Muscle of leg (tissue), 11 donors: ENCODE measurements around the gene INA. TPM values are rescaled to one million over a fixed set of nuclear protein-coding genes. Genes with fewer than 3 reads are reported as not detected.

Experiments used
- DNase-seq: peaks from one replicate; pipeline ENCODE4 v3.0.0; 2013
- H3K27ac ChIP-seq: one replicate; pipeline ENCODE4 v1.5.1; 2013; ENCODE audit warnings: mild to moderate bottlenecking, low read length, control low read depth
- H3K27me3 ChIP-seq: one replicate; pipeline ENCODE4 v1.6.1; 2013; ENCODE audit warnings: low read length; ENCODE audit not compliant: control insufficient read depth, insufficient read depth
- H3K36me3 ChIP-seq: one replicate; pipeline ENCODE4 v1.6.1; 2013; ENCODE audit warnings: low read length; ENCODE audit not compliant: control insufficient read depth, insufficient read depth
- H3K4me1 ChIP-seq: one replicate; pipeline ENCODE4 v1.6.1; 2013; ENCODE audit warnings: low read length; ENCODE audit not compliant: control insufficient read depth, insufficient read depth
- H3K4me3 ChIP-seq: one replicate; pipeline ENCODE4 v1.5.1; 2013; ENCODE audit warnings: low read length, control low read depth
- H3K9me3 ChIP-seq: replicated peaks from 2 replicates; pipeline ENCODE4 v1.6.1; 2013; ENCODE audit warnings: low read depth, low read length; ENCODE audit not compliant: control insufficient read depth
- WGBS: methylation state at CpG from one replicate; pipeline ENCODE4 v1.1.5; 2013; ENCODE audit warnings: missing lambda C conversion rate; ENCODE audit not compliant: insufficient coverage; 5-methylcytosine and 5-hydroxymethylcytosine counted together
- polyA plus RNA-seq, 8 donors: library from polyadenylated mRNA; unstranded; fragments of 120-200 nt; gene quantifications; one replicate each; pipeline versions ENCODE4 v1.2.1 to v1.2.3, GENCODE V29; 2013; ENCODE audit warnings: inconsistent platforms in 1 of 8, low replicate concordance in 1 of 8; ENCODE audit not compliant: insufficient read length in 8 of 8, insufficient read depth in 1 of 8
- total RNA-seq: library from RNA; stranded (reverse); fragments of 120-200 nt; gene quantifications from one replicate; pipeline ENCODE4 v1.2.4, GENCODE V29; 2013

Gene INA
- total and polyA plus RNA-seq, 9 donors = 0.06 to 0.73 (median 0.21) TPM

- no CpG with 5 or more reads among the region's 11 CpGs for WGBS
- DNase-seq = no peak
- H3K4me3 ChIP-seq = no peak overlapping the region
- peaks cover 12% of the 10 kb centered on the region for H3K27me3 ChIP-seq
- H3K4me1 ChIP-seq = peaks cover 5% of the 10 kb centered on the region
- H3K36me3 ChIP-seq = no peaks in the 10 kb centered on the region
- no peaks in the 10 kb centered on the region for H3K9me3 ChIP-seq
- no peak overlapping the region for H3K27ac ChIP-seq
Measured at GRCh38 chr10:103284170-103284569, 7.2 kb downstream of the INA start.

DNA sequence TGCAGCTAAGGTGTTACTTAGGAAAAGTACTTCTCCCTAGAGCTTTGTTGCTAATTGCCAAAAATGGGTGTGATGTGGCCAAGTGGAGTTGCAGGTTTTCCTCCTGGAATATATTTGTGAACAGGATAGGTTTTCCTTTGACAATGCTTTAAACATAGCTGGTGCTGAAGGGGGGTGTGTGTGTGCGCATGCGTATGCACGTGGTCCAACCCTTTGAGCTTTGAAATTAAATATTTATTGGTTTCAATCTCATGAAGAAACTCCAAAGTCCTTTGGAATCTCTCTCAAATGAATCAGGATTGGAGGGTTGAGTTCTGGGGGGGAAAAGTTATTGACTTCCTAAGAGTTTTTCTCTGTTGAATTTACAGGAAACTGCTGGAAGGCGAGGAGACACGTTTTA is 11.1 kb downstream of the INA start:
- DNase-seq = no peak
- H3K4me3 ChIP-seq = no peak overlapping the region
- H3K27me3 ChIP-seq = peaks cover 8% of the 10 kb centered on the region
- H3K4me1 ChIP-seq = no peaks in the 10 kb centered on the region
- no peak overlapping the region for H3K27ac ChIP-seq
- no peaks in the 10 kb centered on the region for H3K9me3 ChIP-seq
- WGBS = no CpG with 5 or more reads among the region's 5 CpGs
- H3K36me3 ChIP-seq = no peaks in the 10 kb centered on the region

DNA sequence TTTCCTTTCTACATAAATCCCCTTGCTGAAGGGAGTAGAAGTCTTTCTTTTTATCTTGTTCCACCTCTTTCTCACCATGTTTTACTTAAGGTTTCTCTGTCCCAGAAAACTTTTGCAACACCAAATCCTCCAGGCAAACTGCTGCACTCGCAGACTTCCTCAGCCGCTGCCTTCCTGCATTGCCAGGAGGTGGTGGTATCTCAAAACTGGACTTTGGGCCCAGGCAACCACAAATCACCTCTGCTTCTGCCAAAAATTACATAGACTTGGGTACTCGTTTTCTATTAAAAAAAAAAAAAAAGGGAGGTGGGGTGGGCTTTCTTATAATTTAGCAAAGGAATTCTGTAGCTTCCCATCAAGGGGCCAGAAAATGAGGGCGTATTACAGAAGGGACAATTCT is 14.7 kb downstream of the INA start:
- WGBS = 75% methylated on average over 1 of the region's 4 CpGs
- no peaks in the 10 kb centered on the region for H3K36me3 ChIP-seq
- H3K4me1 ChIP-seq = no peaks in the 10 kb centered on the region
- no peaks in the 10 kb centered on the region for H3K9me3 ChIP-seq
- no peak overlapping the region for H3K4me3 ChIP-seq
- no peak overlapping the region for H3K27ac ChIP-seq
- H3K27me3 ChIP-seq = peaks cover 8% of the 10 kb centered on the region
- no peak for DNase-seq

DNA sequence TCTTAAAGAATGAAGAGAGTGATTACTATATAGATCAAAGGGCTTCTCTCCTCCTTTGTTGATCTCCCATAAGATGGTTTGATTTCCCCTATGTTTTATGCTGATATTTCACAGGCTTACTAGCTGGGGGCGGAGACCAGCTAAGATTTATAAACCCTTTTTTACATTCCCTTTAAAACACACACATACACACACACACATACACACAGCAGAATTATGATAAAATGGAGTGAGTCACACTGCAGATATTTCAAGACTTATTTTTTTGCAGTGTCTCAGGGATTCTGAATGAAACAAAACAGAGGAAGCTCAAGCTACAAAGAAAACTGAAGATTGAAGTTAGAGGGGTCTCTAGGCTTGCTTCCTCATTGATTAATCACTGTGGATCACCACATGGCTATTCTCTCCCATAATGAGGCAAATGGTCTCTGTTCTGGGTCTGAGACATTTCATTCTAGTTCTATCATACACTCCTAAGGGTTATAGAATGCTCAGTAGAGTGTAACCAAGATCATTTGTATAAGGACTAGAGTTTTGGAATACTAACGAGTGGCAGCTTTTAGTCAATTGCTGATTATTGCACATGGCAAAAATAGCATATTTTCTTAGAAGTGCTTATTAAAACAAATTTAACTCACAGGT is 18.6 kb downstream of the INA start:
- no peaks in the 10 kb centered on the region for H3K36me3 ChIP-seq
- no peaks in the 10 kb centered on the region for H3K9me3 ChIP-seq
- WGBS = no CpG with 5 or more reads among the region's 2 CpGs
- no peak overlapping the region for H3K4me3 ChIP-seq
- H3K27me3 ChIP-seq = no peaks in the 10 kb centered on the region
- no peak for DNase-seq
- H3K4me1 ChIP-seq = no peaks in the 10 kb centered on the region
- no peak overlapping the region for H3K27ac ChIP-seq

GRCh38 chr10:103307594-103307993 is 30.7 kb downstream of the INA start:
- 87% methylated on average over 4 of the region's 5 CpGs for WGBS
- H3K36me3 ChIP-seq = peaks cover 49% of the 10 kb centered on the region
- no peak overlapping the region for H3K27ac ChIP-seq
- H3K9me3 ChIP-seq = no peaks in the 10 kb centered on the region
- no peak overlapping the region for H3K4me3 ChIP-seq
- H3K27me3 ChIP-seq = no peaks in the 10 kb centered on the region
- no peak for DNase-seq
- no peaks in the 10 kb centered on the region for H3K4me1 ChIP-seq

GRCh38 chr10:103310197-103310596 is 33.3 kb downstream of the INA start:
- Histone ChIP-seq H3K36me3 (peaks cover 49% of the 10 kb centered on the region), H3K27me3 (no peaks in the 10 kb centered on the region), H3K4me3 (no peak overlapping the region), H3K27ac (no peak overlapping the region), H3K4me1 (no peaks in the 10 kb centered on the region), H3K9me3 (no peaks in the 10 kb centered on the region)
- WGBS = no CpG with 5 or more reads among the region's 1 CpG
- DNase-seq = no peak

GRCh38 chr10:103316087-103316486 is 39.1 kb downstream of the INA start:
- Histone ChIP-seq H3K27ac (no peak overlapping the region), H3K36me3 (peaks cover 25% of the 10 kb centered on the region), H3K4me3 (no peak overlapping the region), H3K4me1 (no peaks in the 10 kb centered on the region), H3K27me3 (no peaks in the 10 kb centered on the region), H3K9me3 (no peaks in the 10 kb centered on the region)
- DNase-seq = no peak

GRCh38 chr10:103327906-103328305 is 51.0 kb downstream of the INA start:
- WGBS = no CpG with 5 or more reads among the region's 7 CpGs
- Histone ChIP-seq H3K9me3 (no peaks in the 10 kb centered on the region), H3K4me1 (no peaks in the 10 kb centered on the region), H3K4me3 (no peak overlapping the region), H3K27ac (no peak overlapping the region), H3K27me3 (no peaks in the 10 kb centered on the region), H3K36me3 (peaks cover 40% of the 10 kb centered on the region)
- no peak for DNase-seq

- no peak overlapping the region for H3K27ac ChIP-seq
- peak; percentile 26 for DNase-seq
- H3K27me3 ChIP-seq = no peaks in the 10 kb centered on the region
- no CpG with 5 or more reads among the region's 2 CpGs for WGBS
- no peak overlapping the region for H3K4me3 ChIP-seq
- H3K4me1 ChIP-seq = no peaks in the 10 kb centered on the region
- peaks cover 29% of the 10 kb centered on the region for H3K36me3 ChIP-seq
- no peaks in the 10 kb centered on the region for H3K9me3 ChIP-seq
Measured at GRCh38 chr10:103333934-103334520, 57.1 kb downstream of the INA start.

- Histone ChIP-seq H3K27ac (no peak overlapping the region), H3K4me1 (no peaks in the 10 kb centered on the region), H3K27me3 (no peaks in the 10 kb centered on the region), H3K9me3 (no peaks in the 10 kb centered on the region), H3K36me3 (peaks cover 33% of the 10 kb centered on the region), H3K4me3 (no peak overlapping the region)
- no peak for DNase-seq
Measured at GRCh38 chr10:103334567-103334966, 57.6 kb downstream of the INA start.

DNA sequence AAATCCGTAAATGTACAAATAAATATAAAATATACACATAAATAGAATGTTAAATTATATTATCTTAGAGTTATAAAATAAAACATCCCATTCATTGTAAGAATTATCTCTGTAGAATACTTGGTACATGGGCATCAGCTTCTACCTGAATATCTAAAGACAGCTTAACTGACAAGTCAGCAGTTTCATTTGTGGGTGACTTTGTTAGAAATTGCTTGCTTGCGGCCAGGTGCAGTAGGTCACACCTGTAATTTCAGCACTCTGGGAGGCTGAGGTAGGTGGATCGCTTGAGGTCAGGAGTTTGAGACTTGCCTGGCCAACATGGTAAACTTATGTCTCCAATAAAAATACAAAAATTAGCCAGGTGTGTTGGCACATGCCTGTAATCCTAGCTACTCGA is 59.4 kb downstream of the INA start:
- no peak overlapping the region for H3K27ac ChIP-seq
- no peak for DNase-seq
- no CpG with 5 or more reads among the region's 4 CpGs for WGBS
- no peaks in the 10 kb centered on the region for H3K27me3 ChIP-seq
- H3K4me3 ChIP-seq = no peak overlapping the region
- peaks cover 28% of the 10 kb centered on the region for H3K36me3 ChIP-seq
- no peaks in the 10 kb centered on the region for H3K4me1 ChIP-seq
- H3K9me3 ChIP-seq = no peaks in the 10 kb centered on the region
